HepG2 (cell line): ENCODE data around the gene SPIRE1. TPM values are rescaled to one million over a fixed set of nuclear protein-coding genes. Genes with fewer than 3 reads are reported as not detected.

ENCODE experiments used
- ATAC-seq: fragments of 200-7000 bp; cut with Tn5 transposase; 3 replicates; pipeline ENCODE4 v1.9.1; 2020; ENCODE audit warnings: mild to moderate bottlenecking, moderate library complexity
- BruUV-seq: library from RNA; stranded (reverse); fragments of 400-500 nt; replicated peaks from 2 replicates; lab custom pipeline; 2021; lab: Mats Ljungman, UMichigan
- CTCF ChIA-PET: fragments of 300-600 bp; formaldehyde crosslinking; extraction: SDS; loops from one replicate; lab custom pipeline; 2021; ENCODE audit warnings: low total read pairs, inconsistent platforms, low intra/inter-chr PET ratio; lab: Yijun Ruan, JAX
- POLR2A ChIA-PET: fragments of 350-600 bp; sonication (Branson Sonifier 250); formaldehyde crosslinking; loops from one replicate; lab custom pipeline; 2020; ENCODE audit warnings: antibody characterized with exemption, inconsistent platforms; lab: Yijun Ruan, JAX
- DNase-seq: peaks from one replicate; pipeline ENCODE4 v3.0.0-alpha.2; 2015; ENCODE audit warnings: low spot score
- FAIRE-seq: peaks from 3 replicates; lab custom pipeline; 2011; peaks lifted over from hg19 to GRCh38; lab: Jason Lieb, UNC
- H2AFZ ChIP-seq: one replicate; pipeline ENCODE4 v1.6.1; 2011; ENCODE audit warnings: low read length, inconsistent platforms
- H3K27ac ChIP-seq: fragments of 300-600 bp; 3 replicates; pipeline ENCODE4 v1.8.0; 2011; ENCODE audit warnings: mixed run types, mild to moderate bottlenecking, mixed read lengths, low read length, inconsistent platforms; ENCODE audit not compliant: insufficient read depth; ENCODE audit errors: extremely low read length
- H3K27me3 ChIP-seq, 2 experiments: fragments of 200-600 bp in 1 of 2; 2 replicates in 1 of 2; 3 replicates in 1 of 2; pipeline versions ENCODE4 v1.6.0 to v1.8.0; 2011; ENCODE audit warnings: low read length in 2 of 2, mild to moderate bottlenecking in 2 of 2, moderate library complexity in 2 of 2, inconsistent platforms in 1 of 2; ENCODE audit not compliant: insufficient read depth in 2 of 2, control insufficient read depth in 1 of 2
- H3K36me3 ChIP-seq, 2 experiments: fragments of 200-600 bp in 1 of 2; replicated peaks in 1 of 2; 2 replicates in 1 of 2; 3 replicates in 1 of 2; pipeline versions ENCODE4 v1.5.1 to v1.8.0; 2011; ENCODE audit warnings: low read length in 2 of 2, inconsistent platforms in 1 of 2; ENCODE audit not compliant: insufficient read depth in 2 of 2, control insufficient read depth in 1 of 2
- H3K4me1 ChIP-seq: 2 replicates; pipeline ENCODE4 v1.5.1; 2012; ENCODE audit warnings: low read length, inconsistent platforms; ENCODE audit not compliant: insufficient read depth
- H3K4me2 ChIP-seq: 2 replicates; pipeline ENCODE4 v1.6.0; 2011; ENCODE audit warnings: low read depth, low read length, inconsistent platforms
- H3K4me3 ChIP-seq, 3 experiments: fragments of 200-600 bp in 1 of 3; sonication (generic), shearing (Covaris generic) in 1 of 3; replicated peaks in 1 of 3; 2 replicates each; pipeline ENCODE4 v1.5.1; 2011 to 2016; ENCODE audit warnings: low read length in 3 of 3, inconsistent platforms in 2 of 3, low read depth in 2 of 3, mild to moderate bottlenecking in 2 of 3, control low read depth in 1 of 3, mixed read lengths in 1 of 3; ENCODE audit not compliant: insufficient read depth in 1 of 3
- H3K79me2 ChIP-seq: one replicate; pipeline ENCODE4 v1.6.1; 2011; ENCODE audit warnings: low read length, inconsistent platforms; ENCODE audit not compliant: insufficient read depth
- H3K9ac ChIP-seq: 2 replicates; pipeline ENCODE4 v1.6.0; 2011; ENCODE audit warnings: mild to moderate bottlenecking, low read depth, low read length, inconsistent platforms; ENCODE audit not compliant: insufficient read depth
- H3K9me3 ChIP-seq: 2 replicates; pipeline ENCODE4 v1.5.1; 2012; ENCODE audit warnings: mild to moderate bottlenecking, low read length
- H4K20me1 ChIP-seq: 2 replicates; pipeline ENCODE4 v1.6.0; 2011; ENCODE audit warnings: inconsistent platforms, mild to moderate bottlenecking, low read length, moderate library complexity; ENCODE audit not compliant: insufficient read depth
- GLI4 ChIP-seq: sonication (generic); formaldehyde crosslinking; IDR thresholded peaks from 2 replicates; pipeline ENCODE4 v1.5.1; 2020; ENCODE audit warnings: missing genetic modification reagents, mild to moderate bottlenecking, moderate library complexity, borderline replicate concordance
- KDM4B ChIP-seq: sonication (generic); formaldehyde crosslinking; IDR thresholded peaks from 2 replicates; pipeline ENCODE4 v1.4.0; 2020; ENCODE audit warnings: missing genetic modification reagents
- RELA ChIP-seq: sonication (generic); formaldehyde crosslinking; IDR thresholded peaks from 2 replicates; pipeline ENCODE4 v1.4.0; 2020; ENCODE audit warnings: missing genetic modification reagents
- ZFX ChIP-seq: sonication (generic); formaldehyde crosslinking; IDR thresholded peaks from 2 replicates; pipeline ENCODE4 v1.4.0; 2020; ENCODE audit warnings: mild to moderate bottlenecking, low read depth, missing genetic modification reagents, moderate library complexity
- ZNF619 ChIP-seq: sonication (generic); formaldehyde crosslinking; IDR thresholded peaks from 2 replicates; pipeline ENCODE4 v1.4.0; 2020; ENCODE audit warnings: mild to moderate bottlenecking, missing genetic modification reagents
- ZNF781 ChIP-seq: sonication (generic); formaldehyde crosslinking; IDR thresholded peaks from 2 replicates; pipeline ENCODE4 v1.5.1; 2020; ENCODE audit warnings: borderline replicate concordance, mild to moderate bottlenecking, missing genetic modification reagents; ENCODE audit errors: not compliant biosample characterization
- WGBS: methylation state at CpG from one replicate; pipeline ENCODE4 v1.1.6; 2017; ENCODE audit warnings: low lambda C conversion rate; 5-methylcytosine and 5-hydroxymethylcytosine counted together
- in situ Hi-C: cut with HindIII; loops from 2 replicates; pipeline ENCODE4 v1.10.0; 2017; ENCODE audit warnings: low pct_unique_long_range_greater_than_20kb; ENCODE audit not compliant: extremely low pct_ligation_motif_present
- intact Hi-C: fragments of 100-400 bp; cut with micrococcal nuclease; formaldehyde crosslinking; loops from one replicate; pipeline ENCODE4 v1.10.0; 2022; ENCODE audit not compliant: unreplicated experiment
- polyA plus RNA-seq, 8 experiments: library from polyadenylated mRNA; depleted of rRNA in 3 of 8; stranded (reverse) in 7 of 8; unstranded in 1 of 8; fragments of >200 nt; fragmentation: Illumina TruSeq in 4 of 8; extraction: Trizol in 4 of 8; gene quantifications; 2 replicates each; pipeline versions ENCODE4 v1.2.1 to v1.2.3, GENCODE V29; 2011 to 2016; ENCODE audit warnings: low read depth in 4 of 8, missing spikeins in 1 of 8, mixed read lengths in 1 of 8; ENCODE audit not compliant: insufficient read depth in 1 of 8
- total RNA-seq, 5 experiments: library from RNA; depleted of rRNA; stranded (reverse); fragments of >200 nt; fragmentation: Illumina TruSeq; extraction: Trizol; gene quantifications; 2 replicates each; pipeline ENCODE4 v1.2.3, GENCODE V29; 2016; ENCODE audit warnings: low read depth in 1 of 5
- TF ChIP-seq, protein P1 (sequence below): IDR thresholded peaks from 2 replicates; pipeline ENCODE4 v1.6.1; 2016; ENCODE audit warnings: missing compliant biosample characterization, missing genetic modification reagents, borderline replicate concordance

SPIRE1 gene
- total and polyA plus RNA-seq, 2 of the 13 experiments (the other 11 are each of a cell fraction or from before 2014, with no cell fraction given) = 9.9 to 21.3 TPM

GRCh38 chr18:12398625-12399024 lies 259.3 kb downstream of the SPIRE1 start:
- peaks cover 75% of the 10 kb centered on the region for H3K4me1 ChIP-seq
- no peaks in the 10 kb centered on the region for H3K36me3 ChIP-seq
- no peak for DNase-seq
- intact Hi-C loops = loop anchor here (10.0 kb wide), 2 partner anchors 136 to 536 kb away; no protein-coding TSS in a partner anchor
- no TSS peak for BruUV-seq
- H3K4me2 ChIP-seq = no peak overlapping the region
- WGBS = 98% methylated on average over 5 of the region's 5 CpGs
- H3K4me3 ChIP-seq = no peak overlapping the region
- in situ Hi-C loops = loop anchor here (10.0 to 25.0 kb wide), 2 partner anchors 136 to 539 kb away; partner anchors contain the start of gene SEH1L
- H3K9me3 ChIP-seq = no peaks in the 10 kb centered on the region
- POLR2A ChIA-PET = no interaction called here
- peaks cover 0 to 20% of the 10 kb centered on the region in 2 experiments; a peak in 1 of 5 replicates for H3K27me3 ChIP-seq
- no peaks in the 10 kb centered on the region for H4K20me1 ChIP-seq
- TF ChIP-seq RELA (CRISPR knock-in tag) (no peak), KDM4B (CRISPR knock-in tag) (no peak), GLI4 (CRISPR knock-in tag) (no peak), ZNF781 (no peak), ZNF619 (CRISPR knock-in tag) (no peak), ZFX (no peak)
- TF ChIP-seq, protein P1, sequence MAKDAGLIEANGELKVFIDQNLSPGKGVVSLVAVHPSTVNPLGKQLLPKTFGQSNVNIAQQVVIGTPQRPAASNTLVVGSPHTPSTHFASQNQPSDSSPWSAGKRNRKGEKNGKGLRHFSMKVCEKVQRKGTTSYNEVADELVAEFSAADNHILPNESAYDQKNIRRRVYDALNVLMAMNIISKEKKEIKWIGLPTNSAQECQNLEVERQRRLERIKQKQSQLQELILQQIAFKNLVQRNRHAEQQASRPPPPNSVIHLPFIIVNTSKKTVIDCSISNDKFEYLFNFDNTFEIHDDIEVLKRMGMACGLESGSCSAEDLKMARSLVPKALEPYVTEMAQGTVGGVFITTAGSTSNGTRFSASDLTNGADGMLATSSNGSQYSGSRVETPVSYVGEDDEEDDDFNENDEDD (CRISPR knock-in tag) = no peak
- TF ChIP-seq, all 625 proteins: peak for 0
- H3K9ac ChIP-seq = no peak overlapping the region
- no peaks in the 10 kb centered on the region for H3K79me2 ChIP-seq
- no peak for FAIRE-seq
- no peak overlapping the region for H3K27ac ChIP-seq
- no peak overlapping the region for H2AFZ ChIP-seq
- ATAC-seq = no peak
- CTCF ChIA-PET = no interaction called here
